DLD1 (cell line): ENCODE results near the gene DHFR2.
"Not testable (repeated sequence)": the region's sequence is repeated elsewhere in the genome, so short reads cannot be mapped to it uniquely, and the experiment has no call there.

Experiments used
- in situ Hi-C: cut with HindIII; loops from 2 replicates; pipeline ENCODE4 v1.10.0; 2017; ENCODE audit warnings: low sequenced_read_pairs

DHFR2 gene

DNA sequence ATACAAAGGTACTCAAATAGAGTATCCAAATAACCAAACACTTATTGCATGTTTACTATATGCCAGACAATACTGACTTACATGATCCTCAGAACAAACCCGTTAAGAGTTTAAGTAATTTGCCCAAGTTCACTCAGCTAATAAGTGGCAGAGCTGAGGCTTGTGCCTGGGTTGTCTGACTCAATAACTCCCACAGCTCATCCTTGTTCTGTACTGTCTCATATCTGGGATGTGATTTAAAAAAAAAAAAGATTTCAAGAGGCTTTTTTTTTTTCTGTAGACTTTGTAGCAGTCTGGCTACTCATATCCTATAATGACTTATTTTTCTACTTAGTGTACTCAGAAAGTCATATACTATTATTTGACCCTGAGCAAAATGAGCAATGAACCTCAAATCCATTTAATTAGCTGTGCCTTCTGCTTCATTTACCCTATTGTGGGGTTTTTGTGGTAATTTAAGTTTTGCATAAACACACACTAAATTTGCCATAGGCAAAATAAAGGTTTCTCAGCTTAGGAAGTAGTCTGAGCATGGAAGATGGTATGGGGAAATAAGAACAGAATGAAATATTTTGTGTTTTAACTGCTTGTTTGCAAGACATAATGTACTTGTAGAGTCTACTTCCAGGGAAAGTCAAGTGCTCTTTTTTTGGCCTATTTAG, 3.2 kb upstream of the DHFR2 start:
- in situ Hi-C loops, result no loop called here

- in situ Hi-C loops, result no loop called here
These were observed 2.4 kb upstream of the DHFR2 start for GRCh38 chr3:94065122-94065521.

- in situ Hi-C loops, result no loop called here
These were observed 1.6 kb upstream of the DHFR2 start for GRCh38 chr3:94064243-94064860.

GRCh38 chr3:94063496-94064119, 892 bp upstream of the DHFR2 start:
- in situ Hi-C loops, result no loop called here

GRCh38 chr3:94061297-94061696, 1.4 kb downstream of the DHFR2 start:
- in situ Hi-C loops, result no loop called here

DNA sequence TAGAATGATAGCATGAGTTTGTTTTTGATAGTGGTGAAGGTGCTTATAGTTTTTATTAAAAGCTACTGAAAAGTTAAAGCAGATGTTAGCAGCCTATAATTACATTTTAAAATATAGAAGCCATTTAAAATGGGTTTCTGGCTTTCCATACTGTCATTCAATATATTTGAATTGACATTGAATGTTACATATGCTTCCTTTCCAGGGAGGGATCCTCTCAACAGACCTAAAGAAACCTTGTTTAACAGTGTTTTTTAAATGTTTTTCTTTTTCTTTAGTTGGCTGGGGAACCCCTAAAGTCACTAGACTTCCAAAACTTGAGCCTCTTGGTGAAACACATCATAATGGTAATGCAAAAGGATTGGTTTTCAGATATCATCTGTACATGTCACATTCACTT, 12.2 kb downstream of the DHFR2 start:
- in situ Hi-C loops, result no loop called here

DNA sequence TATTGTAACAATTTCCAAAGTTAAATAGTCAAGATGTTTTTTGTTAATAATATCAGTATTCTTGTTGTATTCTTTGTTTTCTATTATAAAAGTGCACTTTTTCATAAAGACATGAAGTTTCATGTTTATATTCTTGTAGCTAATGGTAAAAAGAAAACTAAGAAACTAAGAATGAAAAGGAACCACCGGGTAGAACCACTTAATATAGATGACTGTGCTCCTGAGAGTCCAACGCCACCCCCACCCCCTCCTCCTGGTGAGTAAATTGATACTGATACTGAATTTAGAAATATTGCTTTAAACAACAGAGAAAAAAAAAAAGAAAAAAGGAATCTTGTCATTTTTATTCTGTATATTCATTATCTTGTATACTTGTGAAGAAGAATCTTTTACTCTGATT, 13.4 kb downstream of the DHFR2 start:
- in situ Hi-C loops, result no loop called here

- in situ Hi-C loops, result no loop called here
These were observed 16.2 kb downstream of the DHFR2 start for GRCh38 chr3:94046533-94046932.

- in situ Hi-C loops, result not testable (repeated sequence)
These were observed 18.4 kb downstream of the DHFR2 start for GRCh38 chr3:94044100-94044936.

- in situ Hi-C loops, result no loop called here
These were observed 19.4 kb downstream of the DHFR2 start for GRCh38 chr3:94043285-94043684.

DNA sequence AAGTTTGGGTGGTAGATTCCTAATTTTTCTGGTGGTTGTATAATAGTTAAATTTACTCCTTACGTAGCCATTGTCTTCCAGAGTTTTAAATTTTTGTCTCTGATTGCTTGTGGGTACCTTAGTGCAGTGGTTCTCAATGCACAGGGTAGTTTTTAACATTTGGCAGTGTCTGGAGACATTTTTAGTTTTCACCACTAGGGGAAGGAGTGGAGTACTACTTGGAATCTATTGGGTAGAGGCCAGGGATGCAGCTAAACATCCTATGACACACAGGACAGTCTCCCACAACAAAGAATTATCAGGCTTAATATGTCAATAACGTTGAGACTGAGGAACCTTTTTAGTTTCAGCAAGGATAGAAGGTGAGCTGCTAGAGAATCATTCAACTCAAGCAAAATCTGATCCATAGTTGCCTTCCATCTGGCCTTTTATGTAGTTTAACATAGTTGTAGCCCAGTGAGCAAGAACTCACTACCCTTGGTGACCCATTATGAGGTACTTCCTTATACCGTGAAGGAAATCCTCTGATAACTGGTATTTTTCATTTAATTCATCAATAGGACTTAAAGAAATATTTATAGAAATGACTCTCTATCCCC, 25.7 kb downstream of the DHFR2 start:
- in situ Hi-C loops, result no loop called here

DNA sequence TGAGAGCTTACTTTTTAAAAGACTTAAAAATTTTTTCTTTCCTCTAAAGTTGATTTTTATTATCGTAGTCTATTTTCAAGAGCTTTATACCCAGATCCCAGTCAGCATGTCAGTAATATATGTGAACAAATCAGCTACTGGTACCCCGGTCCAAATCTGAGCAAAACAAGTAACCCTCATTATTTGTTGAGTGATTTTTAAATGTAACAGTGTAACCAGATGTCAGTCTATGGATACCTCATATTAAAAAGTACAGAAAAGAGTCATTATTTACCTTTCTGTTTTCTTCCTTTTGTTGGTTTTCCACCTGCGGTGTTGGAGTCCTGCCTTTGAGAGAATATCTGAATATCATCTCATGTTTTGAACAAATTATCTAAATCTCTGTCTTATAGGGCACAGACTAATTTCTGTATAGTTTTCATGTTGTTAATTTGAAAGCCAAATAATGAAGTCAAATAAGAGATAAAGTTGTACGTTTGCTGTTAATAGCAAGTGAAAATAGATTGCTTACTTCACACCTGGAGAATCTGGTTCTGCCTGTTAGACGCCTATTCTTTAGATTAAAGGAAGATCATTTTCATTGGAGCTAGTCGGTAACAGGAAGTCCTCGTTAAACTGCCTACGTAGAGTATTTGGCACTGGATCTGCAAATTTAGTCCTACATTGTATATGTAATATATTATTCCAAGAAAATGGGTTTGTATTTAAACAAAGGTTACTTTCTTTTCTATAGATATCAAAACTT, 34.5 kb downstream of the DHFR2 start, which contains the start of gene STX19:
Gene STX19, minus strand, starts transcription at position 505 of the 745 bp plus-strand sequence. CDS start 13,328 bp downstream, outside the sequence.
- in situ Hi-C loops, result no loop called here

DNA sequence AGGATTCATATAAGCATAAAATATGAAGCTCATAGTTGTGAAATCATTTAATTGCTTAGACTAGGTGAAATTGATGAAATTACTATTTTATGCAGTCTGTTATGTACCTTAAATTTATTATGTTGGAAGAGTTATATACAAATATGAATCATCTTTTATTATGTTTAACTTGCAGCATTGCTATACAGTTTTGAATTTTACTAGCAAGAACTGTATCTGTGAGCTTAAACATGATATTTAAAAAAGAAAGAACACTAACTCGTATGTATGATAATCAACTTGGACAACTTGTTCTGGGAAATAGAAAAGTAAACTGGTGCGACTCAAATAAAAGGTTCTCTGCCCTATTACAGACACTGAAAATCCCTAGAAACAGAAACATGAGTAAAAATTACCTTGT, 36.1 kb downstream of the DHFR2 start:
- in situ Hi-C loops, result no loop called here

DNA sequence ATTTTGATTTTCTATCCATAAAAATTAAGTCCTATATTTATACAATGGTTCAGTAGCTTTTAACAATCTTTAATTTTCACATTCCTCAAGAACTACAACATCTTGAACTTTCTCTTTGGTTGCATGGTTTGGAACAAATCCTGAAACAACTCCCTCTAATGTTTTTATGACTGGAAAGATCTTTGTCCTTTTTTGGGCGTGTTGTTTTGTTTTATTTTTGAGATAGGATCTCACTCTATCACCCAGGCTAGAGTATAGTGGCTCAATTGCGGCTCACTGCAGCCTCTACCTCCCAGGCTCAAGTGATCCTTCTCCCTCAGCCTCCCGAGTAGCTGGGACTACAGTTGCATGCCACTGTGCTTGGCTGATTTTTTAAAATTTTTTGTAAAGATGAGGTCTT, 38.3 kb downstream of the DHFR2 start:
- in situ Hi-C loops, result no loop called here

GRCh38 chr3:94020293-94020692, 42.4 kb downstream of the DHFR2 start:
- in situ Hi-C loops, result no loop called here

DNA sequence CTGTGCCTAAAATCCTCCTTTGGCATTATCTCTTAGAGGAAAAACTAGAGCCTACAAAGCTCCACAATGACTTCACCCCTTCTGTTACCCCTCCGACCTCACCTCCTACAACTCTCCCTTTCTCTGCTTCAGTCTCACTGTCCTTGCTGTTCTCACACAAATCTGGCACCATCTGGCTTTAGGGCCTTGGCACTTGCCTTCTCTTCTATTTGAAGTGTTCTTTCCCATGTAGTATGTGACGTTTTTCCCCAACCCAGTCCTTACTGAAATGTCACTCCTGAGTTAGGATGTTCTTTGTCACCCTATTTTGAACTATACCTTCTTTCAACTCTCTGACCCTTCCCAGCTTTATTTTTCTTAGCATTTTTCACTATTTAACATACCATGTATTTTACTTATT, 43.1 kb downstream of the DHFR2 start:
- in situ Hi-C loops, result no loop called here

GRCh38 chr3:94015025-94015424, 47.7 kb downstream of the DHFR2 start:
- in situ Hi-C loops, result no loop called here

- in situ Hi-C loops, result no loop called here
These were observed 50.5 kb downstream of the DHFR2 start for GRCh38 chr3:94012185-94012584.

DNA sequence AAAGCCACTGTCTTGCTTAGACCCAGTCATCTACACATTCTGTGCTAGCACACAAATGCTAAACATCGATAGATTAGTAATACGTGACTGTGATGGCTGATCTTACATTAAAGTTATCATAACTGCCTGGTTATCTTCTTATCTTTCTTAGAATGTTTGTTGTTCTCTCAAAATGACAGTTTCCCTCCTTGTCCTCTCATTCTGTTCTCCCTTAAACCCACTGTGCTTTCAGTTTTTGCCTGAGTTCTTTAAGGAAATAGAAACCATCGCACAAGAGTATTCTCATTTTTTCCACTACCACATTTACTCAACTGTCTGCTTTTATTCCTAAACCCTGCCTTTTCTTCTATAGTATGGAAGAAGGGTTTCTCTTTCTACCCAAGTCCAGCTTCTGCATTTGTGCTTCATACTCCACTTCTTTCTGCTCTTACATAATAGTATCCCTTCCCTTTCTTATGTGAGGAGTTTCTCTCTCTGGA, 51.4 kb downstream of the DHFR2 start:
- in situ Hi-C loops, result no loop called here

DNA sequence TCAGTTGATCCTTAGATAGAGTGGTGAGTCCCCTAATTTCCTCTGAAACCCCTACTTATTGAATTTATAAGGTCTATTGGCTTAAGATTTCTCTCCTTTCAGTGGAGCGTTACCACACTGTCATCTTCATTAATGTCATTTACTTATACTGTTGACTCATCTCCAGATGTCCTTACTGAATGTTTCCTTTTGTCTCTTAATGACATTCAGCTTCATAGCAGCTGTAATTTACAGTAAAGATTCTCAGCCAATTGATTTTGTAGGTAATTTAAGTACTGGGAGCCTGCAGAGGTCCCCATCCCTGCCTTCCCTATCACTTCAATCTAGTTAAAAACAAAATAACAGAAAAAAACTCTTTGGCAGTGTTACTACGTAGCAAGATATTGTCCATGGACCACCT, 53.1 kb downstream of the DHFR2 start:
- in situ Hi-C loops, result no loop called here
